ENCODE results near the gene TRMT44. TPM values are rescaled to one million over a fixed set of nuclear protein-coding genes. Genes with fewer than 3 reads are reported as not detected.

Gene TRMT44
- total RNA-seq, 1 experiment from 2014 or later, result 25.8 TPM

DNA sequence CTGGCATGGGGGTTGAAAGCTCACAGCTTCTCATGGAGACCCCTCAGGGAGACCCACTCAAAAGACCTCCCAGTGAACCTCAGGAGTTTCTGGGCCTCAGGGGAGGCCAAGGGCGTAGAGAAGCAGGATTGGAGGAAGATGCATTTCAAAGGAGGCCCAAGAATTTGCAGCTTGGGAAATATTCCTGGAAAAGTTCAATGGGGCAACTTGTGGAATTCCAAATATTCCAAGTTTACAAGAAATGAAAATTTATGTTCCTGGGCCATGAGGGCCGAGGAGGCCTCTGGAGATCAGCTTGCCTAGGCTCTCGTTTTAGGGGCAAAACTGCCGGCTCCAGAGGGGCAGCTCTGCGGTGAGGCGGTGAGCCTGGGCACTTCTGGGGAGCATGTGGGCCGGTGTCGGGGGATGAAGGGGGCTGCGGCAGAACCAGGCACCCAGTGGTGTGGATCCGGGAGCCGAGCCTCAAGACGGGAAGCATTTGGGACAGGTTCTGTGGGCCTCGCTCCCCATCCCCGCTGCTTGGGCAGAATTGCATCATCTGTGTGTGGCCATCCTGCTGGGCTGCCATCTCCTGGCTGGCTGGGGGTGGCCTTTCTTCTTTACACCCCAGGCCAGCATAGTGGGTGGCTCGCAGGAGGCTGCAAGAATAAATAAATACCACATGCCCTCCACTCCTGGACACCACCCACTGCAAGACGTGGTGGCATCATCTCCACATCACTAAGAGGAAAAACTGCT, 85.0 kb downstream of the TRMT44 start:
- H3K36me3 ChIP-seq (ENCODE audit: control insufficient read depth in 1 of 2, insufficient read depth in 2 of 2, low read length in 2 of 2), result no peaks in the 10 kb centered on the region
- no peaks in the 10 kb centered on the region for H4K20me1 ChIP-seq (ENCODE audit: insufficient read depth)
- H3K4me2 ChIP-seq (ENCODE audit: low read length), result no peak overlapping the region
- TF ChIP-seq SRF (IDR thresholded peaks at IDR 0.05; ENCODE audit: low read depth) (no peak), CBX3 (IDR thresholded peaks at IDR 0.05; ENCODE audit: low read depth) (no peak), EZH2 (IDR thresholded peaks at IDR 0.05) (no peak), ZNF274 (IDR thresholded peaks at IDR 0.05; ENCODE audit: low read depth, low read length) (no peak)
- no peak overlapping the region for H2AFZ ChIP-seq (ENCODE audit: low read depth, low read length, poor library complexity, severe bottlenecking)
- ChIA-PET POLR2A (interaction anchor here (1.2 kb wide), 1 partner anchor 12 kb away, joined by 4 read pairs; no protein-coding TSS in a partner anchor), CTCF (no interaction called here), RAD21 (ENCODE audit: low non-redundant PET in 1 of 2, low total read pairs in 2 of 2, uncharacterized antibody in 2 of 2, unreplicated experiment in 2 of 2) (no interaction called here)
- no peak overlapping the region for H3K9ac ChIP-seq (ENCODE audit: low read length)
- no peaks in the 10 kb centered on the region for H3K4me1 ChIP-seq (ENCODE audit: control insufficient read depth in 1 of 2, insufficient read depth in 2 of 2, low read length in 2 of 2)
- H3K79me2 ChIP-seq (ENCODE audit: insufficient read depth, low read length), result no peaks in the 10 kb centered on the region
- H3K27me3 ChIP-seq (ENCODE audit: insufficient read depth, low read length), result no peaks in the 10 kb centered on the region
- DNase-seq (ENCODE audit: low read depth, low spot score) (no peak), ATAC-seq (no peak)
- H3K9me2 ChIP-seq (ENCODE audit: insufficient read depth), result no peaks in the 10 kb centered on the region
- peaks cover 2 to 8% of the 10 kb centered on the region in 2 experiments; a peak in 1 of 4 replicates for H3K9me3 ChIP-seq (ENCODE audit: control insufficient read depth in 1 of 2, insufficient read depth in 1 of 2, low read depth in 1 of 2, low read length in 2 of 2)
- no peak overlapping the region for H3K4me3 ChIP-seq (replicated peaks in 1 of 2; ENCODE audit: low read depth in 1 of 2, low read length in 2 of 2)
- intact Hi-C loops (cut with micrococcal nuclease), result no loop called here
- H3K27ac ChIP-seq (ENCODE audit: low read depth, low read length), result no peak overlapping the region
- BruUV-seq (replicated peaks), result no TSS peak

Other genes with a start within 250 kb of the TRMT44 start
- 12.5 TPM for gene SH3TC1, start 241.5 kb upstream of the TRMT44 start, total RNA-seq (2021; ENCODE audit: unreplicated experiment)
- gene HTRA3, start 171.0 kb upstream of the TRMT44 start, total RNA-seq (2021; ENCODE audit: unreplicated experiment), result not detected
- 16.9 TPM for gene ACOX3, start 54 bp upstream of the TRMT44 start, total RNA-seq (2021; ENCODE audit: unreplicated experiment)
- gene GPR78, start 139.6 kb downstream of the TRMT44 start, total RNA-seq (2021; ENCODE audit: unreplicated experiment), result not detected
- gene CPZ, start 152.0 kb downstream of the TRMT44 start, total RNA-seq (2021; ENCODE audit: unreplicated experiment), result not detected